Hepatic stellate cell (primary cell): ENCODE results near the gene KIRREL1.

Experiments
- DNase-seq: peaks from one replicate; pipeline ENCODE4 v3.0.0; 2011; ENCODE audit warnings: low spot score

Gene KIRREL1

DNA sequence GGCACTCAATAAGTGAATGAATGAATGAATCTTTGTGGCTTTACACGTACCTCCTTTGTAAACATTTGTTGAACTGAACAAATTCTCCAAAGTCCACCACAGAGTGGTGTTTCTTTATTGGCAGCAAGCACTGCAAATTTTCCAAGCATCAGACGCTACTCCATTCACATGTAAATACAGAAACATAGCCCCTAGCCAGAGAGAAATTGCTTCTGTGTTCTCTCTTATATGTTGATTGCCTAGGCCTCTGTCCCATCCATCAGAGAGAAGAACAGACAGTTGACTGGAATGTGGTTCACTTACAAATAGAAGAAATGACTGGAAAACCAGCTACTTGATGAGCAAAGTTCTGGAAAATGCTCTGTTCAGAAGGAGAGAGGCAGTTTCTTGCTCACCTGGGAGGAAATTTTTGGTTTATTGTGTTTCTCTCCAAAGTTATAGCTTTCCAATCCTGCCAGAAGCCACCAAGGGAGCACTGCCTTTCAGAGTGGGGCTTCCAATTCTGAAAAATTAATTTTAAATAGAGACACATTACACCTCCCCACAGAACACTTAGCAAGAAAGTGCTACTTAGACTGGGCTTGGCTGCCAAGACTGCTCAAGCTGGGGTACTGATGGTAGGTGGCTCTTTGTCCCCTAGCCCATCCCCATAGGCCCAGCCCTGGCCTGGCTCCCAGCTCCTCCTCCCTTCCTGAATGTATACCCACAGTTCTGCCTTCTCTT is 18.1 kb upstream of the KIRREL1 start:
- DNase-seq, result no peak

DNA sequence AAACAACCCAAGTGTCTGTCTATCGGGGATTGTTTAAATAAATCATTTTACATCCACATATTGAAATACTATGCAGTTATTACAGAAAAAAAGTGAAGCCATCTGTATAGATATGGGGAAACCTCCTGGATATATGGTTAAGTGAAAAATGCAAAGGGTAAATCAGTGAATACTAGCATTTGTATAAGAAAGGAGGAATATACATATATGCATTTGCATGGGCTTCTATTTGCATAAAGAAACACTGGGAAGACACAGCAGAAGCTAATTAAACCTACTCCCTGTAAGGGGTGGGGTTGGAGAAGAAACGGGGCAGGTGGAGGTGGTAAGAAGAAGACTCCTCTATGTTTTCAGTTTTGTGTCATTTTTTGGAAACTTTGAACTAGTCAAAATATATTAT is 16.6 kb upstream of the KIRREL1 start:
- DNase-seq, result no peak

DNA sequence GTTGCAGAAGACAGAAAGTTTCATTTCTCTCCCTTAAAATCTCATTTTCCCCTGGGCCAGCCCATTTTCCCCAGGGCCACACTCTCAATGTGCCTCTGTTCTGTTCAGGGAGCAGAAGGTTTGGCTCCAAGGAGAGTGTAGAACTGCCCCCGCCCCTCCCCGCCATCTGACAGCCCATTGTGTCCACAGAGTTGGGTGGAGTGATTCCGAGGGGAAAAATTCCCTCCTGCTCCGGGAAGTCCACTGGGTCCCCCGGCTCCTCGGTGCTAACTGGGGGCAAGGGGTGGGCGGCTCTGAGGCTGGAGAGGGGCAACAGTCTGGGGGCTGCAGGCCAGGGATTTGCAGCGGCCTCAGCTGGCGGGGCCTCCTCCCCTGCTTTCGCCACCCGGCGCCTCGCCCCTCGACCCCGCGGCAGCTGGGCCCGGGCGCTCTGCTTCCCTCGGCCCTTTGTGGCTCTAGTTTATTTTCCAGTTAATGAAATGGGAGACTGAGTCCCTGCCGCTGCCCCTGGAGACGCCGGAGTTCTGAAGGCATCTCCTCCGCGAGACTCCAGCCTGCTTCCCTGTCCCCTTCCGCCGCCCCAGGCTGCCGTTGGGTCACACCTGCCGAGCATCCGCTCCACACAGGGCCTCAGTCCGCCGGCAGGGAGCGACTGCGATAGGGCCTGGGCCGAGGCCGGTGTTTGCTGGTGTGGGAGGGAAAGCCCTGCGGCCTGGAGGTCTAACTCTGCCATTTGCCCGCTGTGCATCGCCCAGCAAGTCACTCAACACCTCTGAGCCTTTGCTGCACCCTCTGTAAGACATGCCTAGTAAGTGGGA is 14.7 kb upstream of the KIRREL1 start:
- DNase-seq, result no peak

DNA sequence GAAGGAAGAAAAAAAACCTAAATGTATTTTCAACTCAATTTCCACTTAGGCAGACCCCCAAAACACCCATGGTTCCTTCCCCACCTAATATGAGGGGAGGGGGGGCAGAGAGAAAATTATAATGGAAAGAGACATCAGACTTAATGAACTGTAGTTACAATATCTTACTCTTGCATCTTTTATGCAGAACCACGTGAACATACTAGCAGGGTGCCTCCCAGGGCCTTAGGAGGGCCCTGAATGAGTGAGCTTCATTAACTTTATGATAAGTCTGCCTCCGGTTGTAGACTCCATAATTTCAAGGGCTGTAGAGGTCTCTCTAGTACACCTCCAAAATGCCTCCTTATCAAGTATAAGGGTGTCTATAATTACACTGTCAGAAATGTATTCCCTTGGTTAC is 11.3 kb upstream of the KIRREL1 start:
- no peak for DNase-seq

DNA sequence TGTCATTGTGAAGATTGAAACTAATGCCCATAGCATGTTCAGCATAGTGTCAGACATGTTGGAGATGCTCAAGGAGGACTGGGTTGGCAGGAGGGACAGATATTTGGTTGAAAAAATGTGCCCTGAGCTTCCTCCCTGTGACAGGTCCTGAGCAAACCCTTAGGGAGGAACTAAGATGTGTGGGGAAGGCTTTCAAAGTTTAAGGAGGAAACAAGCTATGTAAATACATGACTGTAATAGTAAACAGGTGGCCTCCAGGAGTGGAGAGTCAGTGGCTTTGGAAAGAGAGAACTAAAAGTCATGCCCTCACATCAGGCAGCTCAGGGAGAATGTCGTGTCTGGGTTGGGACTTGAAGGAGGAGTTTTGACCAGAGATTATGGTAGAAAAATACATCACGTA is 9.7 kb upstream of the KIRREL1 start:
- no peak for DNase-seq

DNA sequence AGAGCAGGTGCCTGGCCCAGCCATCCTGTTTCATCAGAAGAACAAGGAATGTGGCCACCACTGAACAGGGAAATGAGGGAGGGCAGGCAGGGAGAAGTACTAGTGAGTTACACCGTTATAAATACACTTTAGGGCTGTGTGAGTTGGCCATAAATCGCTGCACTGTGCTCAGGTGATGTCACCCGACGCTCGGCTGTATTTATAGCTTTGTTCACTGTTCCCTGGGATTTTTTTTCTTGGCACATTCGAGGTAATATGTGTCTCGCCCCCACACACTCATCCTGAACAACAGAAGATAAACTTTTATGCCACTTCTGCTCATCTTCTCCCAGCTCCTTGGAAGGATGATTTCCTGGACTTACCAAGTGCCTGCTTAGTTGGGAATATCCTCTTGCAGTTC is 9.0 kb upstream of the KIRREL1 start:
- DNase-seq, result no peak

DNA sequence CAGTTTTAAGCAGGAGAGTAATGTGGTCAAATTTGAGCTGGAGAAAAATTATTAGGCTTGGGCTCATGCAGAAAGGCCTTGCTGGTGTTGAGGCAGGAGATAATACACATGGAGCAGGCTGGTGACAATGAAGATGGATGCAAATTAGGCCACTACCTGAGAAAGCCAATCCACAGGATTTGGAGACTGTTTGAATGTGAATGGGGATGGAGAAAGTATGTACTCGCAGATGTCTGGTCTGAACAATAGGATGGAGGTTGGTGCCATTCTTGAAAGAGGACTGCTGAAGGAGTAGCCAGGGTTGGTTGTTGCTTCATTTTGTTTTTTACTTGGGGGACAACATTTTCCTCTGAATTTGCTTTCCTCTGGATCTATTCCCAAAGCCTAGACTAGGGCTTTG is 8.0 kb upstream of the KIRREL1 start:
- DNase-seq, result no peak

DNA sequence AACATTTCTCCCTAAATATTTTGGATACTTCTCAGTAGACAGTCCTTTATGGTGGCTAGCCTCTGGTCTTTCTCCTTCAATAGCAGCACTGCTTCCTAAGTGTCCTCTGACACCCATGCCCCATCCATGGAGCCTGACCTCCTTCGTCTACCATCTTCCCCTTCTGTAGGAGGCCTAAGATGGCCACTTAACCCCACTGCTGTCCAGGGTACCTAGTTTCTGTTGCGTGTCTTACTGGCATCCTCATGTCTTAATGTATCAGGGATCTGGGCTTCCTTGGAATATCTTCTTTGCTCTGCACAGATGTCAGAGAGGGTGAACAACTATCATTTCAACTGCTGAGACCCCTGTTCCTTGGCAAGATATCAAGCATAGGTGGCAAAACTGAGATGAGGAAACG is 5.4 kb upstream of the KIRREL1 start:
- DNase-seq, result no peak

DNA sequence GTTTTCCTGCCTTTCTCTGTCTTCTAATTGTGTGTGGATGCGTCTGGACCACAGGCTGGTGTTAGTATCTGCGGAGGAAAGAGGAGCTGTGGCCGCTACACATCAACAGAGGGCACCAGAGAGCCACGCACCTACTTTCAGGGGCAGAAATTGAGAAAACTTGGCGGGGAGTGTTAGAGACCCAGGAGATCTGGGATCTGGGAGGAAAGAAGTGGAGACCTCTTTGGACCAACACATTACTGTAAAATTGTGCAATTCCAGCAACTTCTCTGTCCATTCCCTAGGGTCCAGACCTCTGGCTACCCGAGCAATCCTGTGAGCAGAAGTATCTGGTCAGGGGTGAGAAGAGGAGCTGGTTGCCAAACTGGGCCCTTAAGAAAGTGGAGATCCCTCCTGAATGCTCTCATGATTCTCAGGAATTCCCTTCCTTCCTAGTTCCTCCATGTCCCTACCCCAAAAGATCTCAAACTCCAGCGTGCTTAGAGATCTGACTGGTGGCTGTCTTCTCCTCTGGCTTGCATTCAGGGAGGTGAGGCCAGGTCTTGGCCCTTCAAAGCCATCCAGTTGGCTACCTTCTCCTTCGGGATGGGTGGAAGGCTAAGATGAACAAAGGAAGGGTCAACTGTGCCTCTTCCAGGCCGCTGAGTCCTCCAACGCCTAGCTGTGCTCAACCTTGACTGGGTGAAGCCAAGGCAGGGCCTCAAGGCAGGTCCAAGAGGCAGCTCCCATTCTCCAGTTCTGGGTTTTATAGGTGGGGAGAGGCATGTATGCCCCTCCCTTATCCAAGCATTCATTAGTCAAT is 1.2 kb upstream of the KIRREL1 start:
- DNase-seq, result peak; percentile 70

DNA sequence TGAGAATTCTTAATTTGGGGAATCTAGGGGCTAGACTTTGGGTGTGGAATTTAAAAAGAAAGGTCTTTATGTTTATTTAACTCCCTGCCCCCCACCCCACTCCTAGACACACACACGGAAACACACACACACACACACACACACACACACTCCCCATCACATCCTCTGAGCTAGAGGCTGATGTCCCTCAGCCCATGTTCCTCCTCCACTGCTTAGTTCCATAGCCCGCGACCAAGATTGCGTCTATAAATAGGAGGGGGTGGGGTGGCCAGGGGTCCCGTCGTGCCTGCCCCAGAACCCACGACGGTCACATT is 655 bp upstream of the KIRREL1 start:
- DNase-seq, result no peak

DNA sequence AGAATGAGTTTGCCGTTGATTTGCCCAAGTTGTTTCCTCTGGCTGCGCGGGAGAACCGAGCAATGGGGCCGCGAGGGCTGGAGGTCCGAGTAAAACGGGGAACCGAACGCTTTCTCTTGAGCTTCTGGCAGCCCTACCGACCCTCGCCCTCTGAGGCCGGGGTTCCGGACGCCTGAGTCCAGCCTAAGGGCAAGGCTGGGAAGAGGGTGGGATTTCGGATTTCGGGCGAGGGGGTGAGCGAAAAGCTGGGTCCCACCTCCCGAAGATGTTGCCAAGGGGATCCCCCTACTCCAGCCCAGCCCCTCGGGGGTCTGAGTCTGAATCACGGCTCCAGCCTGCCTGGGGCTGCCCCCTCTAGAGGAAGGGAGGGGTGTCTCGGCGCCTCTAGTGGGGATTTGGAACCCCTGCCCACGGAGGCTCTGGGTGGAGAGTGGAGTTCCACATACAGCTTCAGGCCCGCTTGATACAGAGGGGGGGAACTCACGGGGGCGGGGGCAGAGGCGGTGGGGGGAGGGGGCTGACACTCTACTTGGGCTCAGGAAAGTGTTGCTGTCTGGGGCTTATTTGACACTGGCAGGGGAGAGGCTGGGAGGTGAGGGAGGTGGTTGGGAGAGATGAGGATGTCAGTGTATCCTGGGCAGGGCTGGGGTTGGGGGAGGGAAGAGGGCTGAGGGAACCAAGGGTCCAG is 617 bp downstream of the KIRREL1 start:
- peak; percentile 51 for DNase-seq

DNA sequence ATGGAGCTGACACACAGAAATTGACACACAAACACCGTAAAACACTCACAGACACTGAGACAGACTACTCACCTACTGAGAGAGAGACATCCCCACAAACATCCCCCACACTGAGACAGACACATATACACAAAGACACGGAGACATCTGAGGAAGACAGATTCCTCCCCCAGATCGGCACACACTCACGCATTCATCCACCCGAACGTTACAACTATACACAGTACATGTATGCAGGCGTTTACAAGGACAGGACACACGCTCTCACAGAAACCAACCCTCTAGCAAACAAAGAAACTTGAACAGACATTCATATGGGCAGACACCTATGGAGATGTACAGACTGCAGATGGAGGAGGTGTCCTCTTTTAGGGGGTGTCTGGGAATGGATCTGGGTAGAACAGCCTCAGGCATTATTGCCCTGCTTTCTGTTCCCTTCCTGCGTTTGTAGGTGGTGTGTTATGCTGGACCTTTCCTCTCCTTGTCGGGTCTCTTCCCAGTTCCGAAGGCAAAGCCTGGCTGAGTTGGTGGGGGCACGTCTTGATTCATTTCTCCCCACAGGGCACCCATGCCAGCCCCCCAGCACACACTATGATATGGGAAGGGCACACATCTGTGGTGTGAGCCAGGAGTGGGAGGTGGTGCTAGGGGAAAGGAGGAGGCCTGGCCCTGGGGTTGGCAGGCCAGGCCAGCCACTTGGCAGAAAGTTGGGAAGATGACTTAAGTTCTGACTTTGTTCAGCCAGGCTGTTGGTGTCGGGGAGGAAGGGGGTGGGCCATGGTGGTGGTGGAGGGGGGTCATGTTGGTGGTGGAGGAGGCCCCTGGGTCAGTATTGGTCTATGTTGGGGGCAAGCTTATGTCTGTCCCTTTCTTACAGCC is 1.5 kb downstream of the KIRREL1 start:
- DNase-seq, result no peak

DNA sequence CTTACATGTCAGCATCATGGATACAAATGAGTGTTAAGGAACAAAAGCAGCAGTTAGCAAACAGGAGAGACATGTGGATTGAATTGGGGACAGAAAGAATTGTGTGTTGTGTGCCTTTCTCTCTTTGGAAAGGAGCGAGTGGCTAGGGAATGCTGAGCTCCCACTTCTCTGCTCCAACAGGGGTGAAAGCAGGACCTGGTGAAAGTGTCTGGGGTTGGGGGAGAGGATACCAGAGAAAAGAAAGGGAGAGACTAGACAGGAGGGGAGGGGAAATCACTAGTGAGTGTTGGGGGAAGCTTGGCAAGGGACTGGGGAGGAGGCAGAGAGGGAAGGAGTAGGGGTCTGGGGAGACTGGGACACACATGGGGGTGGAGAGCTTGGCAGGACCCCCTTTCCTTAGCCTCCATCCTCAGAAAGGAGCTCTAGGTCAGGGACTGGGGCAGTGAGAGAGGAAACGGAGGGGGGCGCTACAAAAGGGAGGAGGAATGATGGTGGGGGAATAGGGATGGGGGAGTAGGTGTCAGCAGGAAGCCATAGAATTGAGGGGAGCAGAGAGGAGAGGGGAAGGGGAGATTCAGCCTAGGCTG is 2.2 kb downstream of the KIRREL1 start:
- no peak for DNase-seq

DNA sequence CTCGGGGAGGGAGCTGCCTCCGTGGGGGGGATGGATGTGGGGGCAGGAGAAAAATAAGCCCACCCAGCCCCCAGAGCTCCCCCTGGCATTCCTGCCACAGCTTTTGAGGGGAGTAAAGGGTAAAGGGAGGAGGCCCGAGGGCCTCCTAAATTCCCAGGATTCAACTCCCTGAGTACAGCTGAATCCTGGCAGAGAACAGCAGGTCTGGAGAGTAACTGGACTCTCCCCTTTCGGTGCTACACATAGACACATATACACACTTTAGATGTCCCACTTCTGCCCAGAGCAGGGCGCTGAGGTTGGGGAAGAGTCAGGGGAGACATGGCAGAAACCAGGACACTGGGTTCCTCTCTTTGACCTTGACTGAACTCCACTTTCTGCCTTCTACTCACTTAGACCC is 3.0 kb downstream of the KIRREL1 start:
- DNase-seq, result no peak

DNA sequence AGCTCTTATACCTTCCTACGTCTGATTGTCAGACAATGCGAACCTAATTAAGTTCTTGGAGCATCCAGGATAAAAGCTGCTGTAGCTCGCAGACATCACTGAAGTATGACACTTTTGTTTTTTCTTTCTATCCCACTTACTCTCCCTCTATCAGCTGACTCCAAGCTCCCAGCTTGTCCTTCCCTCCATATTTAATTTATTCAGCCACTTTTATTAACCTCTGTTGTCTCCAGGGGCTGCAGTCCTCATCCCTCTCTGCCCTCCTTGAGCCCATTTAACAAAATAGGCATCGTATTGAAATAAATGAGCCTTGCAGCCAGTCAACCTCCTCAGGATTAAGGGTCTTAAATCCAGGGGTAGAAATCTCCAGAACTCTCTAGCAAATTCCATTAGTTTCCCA is 7.1 kb downstream of the KIRREL1 start:
- no peak for DNase-seq

DNA sequence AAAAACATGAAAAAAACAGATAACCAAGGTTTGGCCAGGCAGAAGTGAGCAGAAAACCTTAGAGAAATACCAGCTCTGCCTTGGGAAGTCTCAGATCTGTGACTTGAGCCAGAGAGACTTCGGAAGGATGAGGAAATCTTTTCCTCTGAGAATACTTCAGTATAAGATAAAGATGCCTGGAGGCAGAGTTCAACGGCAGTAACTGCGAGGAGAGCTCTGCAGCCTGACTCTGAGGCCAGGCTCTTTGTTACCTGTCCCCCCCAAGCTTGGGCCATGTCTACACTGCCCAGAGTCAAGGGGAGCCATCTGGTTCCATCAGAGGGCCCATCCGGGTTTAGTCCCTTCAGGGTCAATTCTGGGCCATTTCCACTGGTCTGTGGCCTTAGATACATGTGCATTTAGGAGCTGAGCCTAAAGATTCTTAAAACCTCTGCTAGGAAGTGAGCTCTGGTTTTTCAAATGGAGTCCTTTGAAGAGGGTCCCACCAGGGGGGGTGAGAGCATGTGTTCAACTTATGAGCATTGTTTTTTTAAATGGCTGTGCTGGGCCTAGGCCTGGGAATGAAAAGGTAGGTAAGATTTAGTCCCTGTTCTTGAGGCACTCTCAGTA is 8.7 kb downstream of the KIRREL1 start:
- no peak for DNase-seq

DNA sequence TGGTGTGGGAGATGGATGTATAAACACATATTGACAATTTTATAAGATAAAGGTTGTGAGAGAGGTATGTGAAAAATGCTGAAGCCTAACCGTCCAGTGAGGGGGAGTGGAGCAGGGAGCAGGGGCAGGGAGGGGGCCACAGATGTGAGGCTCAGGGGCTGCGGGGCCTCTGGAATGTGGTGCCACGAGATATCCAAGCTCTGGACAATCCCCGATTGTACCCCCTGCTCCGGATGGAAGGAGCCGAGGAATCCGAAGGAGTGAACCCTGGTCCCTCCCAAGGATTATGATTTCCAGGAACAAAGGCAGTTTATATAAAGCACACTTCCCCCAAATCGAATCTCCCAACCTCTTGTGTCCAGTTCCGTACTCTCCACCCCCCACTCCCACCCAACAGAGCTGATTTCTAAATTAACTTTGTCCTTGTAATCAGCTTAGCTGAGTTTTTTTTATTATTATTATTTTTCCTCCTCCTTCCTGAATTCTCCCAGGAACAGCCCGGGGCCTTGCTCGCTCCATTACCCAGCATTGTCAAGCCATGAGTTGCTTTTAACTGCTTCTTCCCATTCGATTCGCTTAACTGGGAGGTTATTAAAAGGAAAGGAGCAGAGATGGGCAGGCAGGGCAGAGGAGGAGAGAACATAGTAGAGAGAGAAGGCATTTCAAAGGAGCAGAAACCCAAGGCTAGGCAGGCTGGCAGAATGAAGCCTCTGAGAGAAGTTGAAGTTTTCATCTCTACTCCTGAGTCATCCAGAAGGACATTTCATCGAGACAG is 9.4 kb downstream of the KIRREL1 start:
- peak; percentile 50 for DNase-seq

DNA sequence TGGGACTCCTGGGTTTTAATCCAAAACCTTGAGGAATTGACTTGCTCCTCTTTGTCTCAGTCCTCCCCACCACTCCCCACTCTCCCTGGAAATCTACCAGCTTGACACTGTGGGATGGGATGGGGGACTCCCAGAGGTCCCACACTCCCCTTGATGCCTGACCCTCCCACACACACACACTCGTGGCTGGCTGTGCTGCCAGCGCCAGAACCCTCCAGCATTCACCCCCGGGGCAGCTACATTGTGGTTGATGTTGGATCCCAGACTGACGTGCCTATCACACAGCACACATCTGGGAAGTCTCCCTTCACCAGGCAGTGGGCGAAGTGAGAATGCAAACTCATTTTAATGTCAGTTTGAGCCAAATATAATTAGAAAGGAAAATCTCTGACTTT is 10.0 kb downstream of the KIRREL1 start:
- DNase-seq, result no peak

DNA sequence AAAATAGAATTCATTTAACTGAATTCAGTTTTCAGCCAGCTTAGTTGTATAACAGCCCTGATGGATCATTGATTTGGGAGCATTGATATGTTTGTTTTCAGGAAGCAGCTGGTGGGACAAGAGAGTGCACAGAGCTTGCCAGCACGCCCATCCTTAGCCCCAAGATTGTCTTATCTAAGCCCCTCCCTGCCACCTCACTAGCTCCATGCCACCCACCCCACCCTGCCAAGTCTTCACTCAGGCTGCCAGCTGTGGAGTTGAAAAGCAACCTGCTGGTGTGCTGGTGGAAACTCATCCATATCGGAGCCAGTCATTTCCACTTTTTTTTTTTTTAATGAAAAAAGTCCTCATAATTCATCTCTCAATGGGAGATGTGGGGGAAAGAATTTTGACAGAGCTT is 11.8 kb downstream of the KIRREL1 start:
- no peak for DNase-seq

DNA sequence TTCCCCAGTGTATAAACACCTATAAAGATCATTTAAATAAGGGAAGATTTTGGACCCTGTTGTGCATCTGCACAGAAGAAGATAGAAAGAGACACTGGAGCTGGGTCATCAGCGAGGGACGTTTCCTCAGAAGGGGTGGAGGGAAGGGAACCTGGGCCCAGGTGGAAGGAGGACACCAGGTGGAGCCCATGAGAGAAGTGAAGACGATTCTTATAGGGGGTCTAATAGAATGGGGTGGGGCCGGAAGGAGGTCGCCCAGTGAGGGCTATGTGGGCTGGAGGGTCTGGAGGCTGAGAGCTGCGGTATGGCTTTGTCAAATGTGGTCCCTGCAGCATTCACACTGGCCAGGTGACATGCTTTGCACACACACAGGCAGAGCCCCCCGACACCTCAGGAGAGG is 13.7 kb downstream of the KIRREL1 start:
- DNase-seq, result no peak
